ENCODE results near the gene SERPINE3. TPM values are rescaled to one million over a fixed set of nuclear protein-coding genes. Genes with fewer than 3 reads are reported as not detected.

Gene SERPINE3
- total and polyA plus RNA-seq, 2 of the 4 experiments (the other 2 are of a cell fraction) = not detected

DNA sequence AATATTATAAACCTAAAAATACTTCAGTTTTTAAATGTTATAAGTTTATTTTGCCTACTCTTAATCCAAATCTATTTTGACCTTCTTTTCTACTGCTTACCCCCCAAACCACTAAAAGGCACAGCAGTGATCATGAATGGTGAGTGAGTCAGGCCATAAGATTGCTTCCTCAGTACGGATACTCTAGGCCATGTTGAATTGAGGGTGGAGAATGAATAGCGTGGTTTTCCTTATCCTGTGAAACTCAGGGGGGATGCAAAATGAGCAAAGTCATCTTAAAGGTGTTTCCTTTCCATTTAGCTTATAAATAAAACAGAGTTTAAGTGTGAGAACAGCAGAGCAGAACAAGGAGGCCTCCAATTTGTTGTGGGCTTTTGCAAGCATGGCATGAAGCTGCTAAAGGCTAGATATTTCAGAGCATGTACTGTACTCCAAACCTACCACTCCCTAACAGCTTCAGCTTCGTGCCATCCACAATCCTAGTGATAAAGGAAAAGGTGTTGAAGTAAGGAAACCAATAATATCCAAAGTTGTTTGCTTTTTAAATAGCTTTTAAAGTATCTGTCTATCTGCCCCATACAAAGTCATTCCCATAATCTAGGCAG is 25.0 kb downstream of the SERPINE3 start:
- intact Hi-C loops (cut with micrococcal nuclease) (no loop called here), dilution Hi-C loops (cut with HindIII; ENCODE audit: low sequenced_read_pairs, unreplicated experiment) (no loop called here), in situ Hi-C loops (cut with MboI; ENCODE audit: low sequenced_read_pairs) (no loop called here)
- ATAC-seq (ENCODE audit: low read depth) = peak; percentile 97
- peaks cover 19% of the 10 kb centered on the region for H3K36me3 ChIP-seq (ENCODE audit: control insufficient read depth, insufficient read depth, low read length)
- no peak overlapping the region for H3K27ac ChIP-seq (ENCODE audit: insufficient read depth, low read length)
- H3K79me1 ChIP-seq (ENCODE audit: low read depth in 1 of 2, low read length in 2 of 2) = 0 out of 4 replicates have a peak, but pooled peaks cover 0 to 2% of the 10 kb centered on the region in 2 experiments
- no peaks in the 10 kb centered on the region; the same call in 1 of the 2 replicates for H4K20me1 ChIP-seq (ENCODE audit: insufficient read depth, low read length)
- H2AK9ac ChIP-seq (replicated peaks; ENCODE audit: low read depth, low read length, poor library complexity) = no peak overlapping the region
- no peak overlapping the region for H3K4me3 ChIP-seq (ENCODE audit: insufficient read depth, low read depth, low read length)
- CTCF ChIA-PET = no interaction called here
- no peak overlapping the region for H2BK15ac ChIP-seq (ENCODE audit: low read depth, low read length)
- no CpG with 5 or more reads among the region's 3 CpGs for WGBS, 2 experiments (ENCODE audit: extremely low coverage in 2 of 2, insufficient read length in 1 of 2)
- H3K4me1 ChIP-seq (ENCODE audit: control insufficient read depth, insufficient read depth, low read length) = no peaks in the 10 kb centered on the region; the same call in 1 of the 2 replicates
- H3K9ac ChIP-seq (ENCODE audit: low read depth, low read length) = no peak overlapping the region
- H3K23ac ChIP-seq (ENCODE audit: low read depth, low read length) = peak overlapping the region; percentile 49; the same call in 1 of the 2 replicates
- no peak overlapping the region for H4K8ac ChIP-seq (ENCODE audit: low read depth in 2 of 2, low read length in 2 of 2)
- no peaks in the 10 kb centered on the region for H3K9me3 ChIP-seq (ENCODE audit: control insufficient read depth, insufficient read depth, low read length)
- H4K91ac ChIP-seq (ENCODE audit: insufficient read depth, low read depth, low read length) = no peak overlapping the region
- peak; percentile 79 for DNase-seq
- no peak overlapping the region for H2BK5ac ChIP-seq (ENCODE audit: low read depth, low read length, poor library complexity, severe bottlenecking)
- no peak overlapping the region for H2BK20ac ChIP-seq (ENCODE audit: low read depth, low read length)
- no peak overlapping the region for H4K5ac ChIP-seq (ENCODE audit: low read depth, low read length)
- BruUV-seq (replicated peaks) = no TSS peak
- H2BK120ac ChIP-seq (ENCODE audit: low read depth, low read length) = no peak overlapping the region
- peak overlapping the region; percentile 14; the same call in 1 of the 2 replicates for H2AK5ac ChIP-seq (ENCODE audit: low read depth, low read length)
- no peak overlapping the region for H3K18ac ChIP-seq (ENCODE audit: low read depth, low read length)
- H3K4me2 ChIP-seq (ENCODE audit: low read depth, low read length) = no peak overlapping the region; the same call in 1 of the 2 replicates
- POLR2A ChIA-PET (ENCODE audit: unreplicated experiment) = interaction anchor here (0.6 kb wide), 1 partner anchor 1052 kb away, joined by 4 read pairs; no protein-coding TSS in a partner anchor
- peak overlapping the region; percentile 47; the same call in 1 of the 2 replicates for H3K56ac ChIP-seq (ENCODE audit: extremely low read depth, insufficient read depth, low read length)
- no peaks in the 10 kb centered on the region for H3K9me1 ChIP-seq (ENCODE audit: insufficient read depth, low read length)
- no peak overlapping the region for H3K4ac ChIP-seq (ENCODE audit: low read depth, low read length)
- TF ChIP-seq MAFK (IDR thresholded peaks at IDR 0.05; ENCODE audit: low read depth, low read length) (no peak), NFE2L2 (IDR thresholded peaks at IDR 0.05; ENCODE audit: low read depth, low read length) (0 out of 2 replicates have a peak, but pooled peaks have one; percentile 17), POLR2A (IDR thresholded peaks at IDR 0.05; ENCODE audit: low read depth, low read length) (no peak)
- no peak overlapping the region for H2AFZ ChIP-seq (replicated peaks; ENCODE audit: low read length, poor library complexity)
- H3K14ac ChIP-seq (replicated peaks; ENCODE audit: low read depth, low read length) = peak overlapping the region; percentile 64; the same call in 1 of the 2 replicates
- H3K27me3 ChIP-seq (ENCODE audit: control insufficient read depth, insufficient read depth, low read length) = no peaks in the 10 kb centered on the region
